Stimulated activated effector memory CD8-positive, alpha-beta T cell treated with anti-CD3 and anti-CD28 coated beads, Interleukin-12 subunit alpha, Interleukin-12 subunit beta, amount 100 ng/mL, for 72 hours (primary cell): ENCODE results near the gene INSR.
"Not testable (repeated sequence)": the region's sequence is repeated elsewhere in the genome, so short reads cannot be mapped to it uniquely, and the experiment has no call there.

Experiments
- ATAC-seq: fragments of 150-1000 bp; cut with Tn5 transposase; 2 replicates; pipeline ENCODE4 v1.10.0; 2021
- DNase-seq, 2 donors: peaks; one replicate each; pipeline ENCODE4 v3.0.0; 2021 to 2022; ENCODE audit warnings: low spot score in 2 of 2
- H3K27ac Mint-ChIP-seq: one replicate; pipeline ENCODE4 v1.8.0; 2022; ENCODE audit warnings: mild to moderate bottlenecking, mixed read lengths
- H3K36me3 Mint-ChIP-seq: one replicate; pipeline ENCODE4 v1.8.0; 2022; ENCODE audit warnings: mild to moderate bottlenecking, mixed read lengths
- H3K4me1 Mint-ChIP-seq: one replicate; pipeline ENCODE4 v1.8.0; 2022; ENCODE audit warnings: mixed read lengths
- H3K4me3 Mint-ChIP-seq: one replicate; pipeline ENCODE4 v1.8.0; 2022; ENCODE audit warnings: mild to moderate bottlenecking, mixed read lengths
- H3K9me3 Mint-ChIP-seq: one replicate; pipeline ENCODE4 v1.8.0; 2022; ENCODE audit warnings: mixed read lengths

Gene INSR

GRCh38 chr19:7069042-7069903, 224.9 kb downstream of the INSR start, which contains the start of gene ZNF557:
Gene ZNF557, plus strand, starts transcription at chr19:7069703. Its CDS starts 5,372 bp downstream, at chr19:7075075.
- H3K9me3 Mint-ChIP-seq = peaks cover 2% of the 10 kb centered on the region
- H3K36me3 Mint-ChIP-seq = peaks cover 48% of the 10 kb centered on the region

GRCh38 chr19:7068599-7068998, 225.6 kb downstream of the INSR start:
- H3K4me3 Mint-ChIP-seq = peak overlapping the region; percentile 95
- peaks cover 41% of the 10 kb centered on the region for H3K36me3 Mint-ChIP-seq
- peaks cover 20% of the 10 kb centered on the region for H3K4me1 Mint-ChIP-seq
- H3K27ac Mint-ChIP-seq = peak overlapping the region; percentile 93
- ATAC-seq (no peak), DNase-seq (no peak)
- H3K9me3 Mint-ChIP-seq = peaks cover 2% of the 10 kb centered on the region

More at GRCh38 chr19:7069042-7069903, 224.9 kb downstream of the INSR start, which contains the start of gene ZNF557:
- DNase-seq (peak; percentile 92 to 99), ATAC-seq (peak; percentile 94)
- peak within 1 kb of the TSS; percentile 93 for H3K27ac Mint-ChIP-seq
- peaks cover 20% of the 10 kb centered on the region for H3K4me1 Mint-ChIP-seq
- peak within 1 kb of the TSS; percentile 95 for H3K4me3 Mint-ChIP-seq

GRCh38 chr19:7067716-7068115, 226.5 kb downstream of the INSR start:
- DNase-seq (no peak), ATAC-seq (no peak)
- Mint-ChIP-seq H3K4me1 (peaks cover 18% of the 10 kb centered on the region), H3K4me3 (no peak overlapping the region), H3K27ac (no peak overlapping the region), H3K36me3 (peaks cover 32% of the 10 kb centered on the region), H3K9me3 (peaks cover 2% of the 10 kb centered on the region)

DNA sequence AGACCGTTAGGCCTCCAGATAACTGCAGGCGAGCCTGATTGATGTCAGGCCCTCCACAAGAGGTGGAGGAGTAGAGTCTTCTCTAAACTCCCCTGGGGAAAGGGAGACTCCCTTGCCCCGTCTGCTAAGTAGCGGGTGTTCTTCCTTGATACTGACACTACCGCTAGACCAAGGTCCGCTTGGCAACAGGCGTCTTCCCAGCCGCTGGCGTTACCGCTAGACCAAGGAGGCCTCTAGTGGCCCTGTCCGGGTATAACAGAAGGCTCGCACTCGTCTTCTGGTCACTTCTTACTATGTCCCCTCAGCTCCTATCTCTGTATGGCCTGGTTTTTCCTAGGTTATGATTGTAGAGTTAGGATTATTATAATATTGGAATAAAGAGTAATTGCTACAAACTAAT, 227.1 kb downstream of the INSR start:
- peaks cover 12% of the 10 kb centered on the region for H3K4me1 Mint-ChIP-seq
- DNase-seq = peak in 1 of 2 donors; percentile 51
- H3K27ac Mint-ChIP-seq, H3K9me3 Mint-ChIP-seq, H3K4me3 Mint-ChIP-seq, ATAC-seq: not testable (repeated sequence)
- H3K36me3 Mint-ChIP-seq = peaks cover 26% of the 10 kb centered on the region

- H3K4me1 Mint-ChIP-seq = peaks cover 6% of the 10 kb centered on the region
- H3K4me3 Mint-ChIP-seq = no peak overlapping the region
- peaks cover 2% of the 10 kb centered on the region for H3K9me3 Mint-ChIP-seq
- H3K27ac Mint-ChIP-seq = no peak overlapping the region
- peak; percentile 49 for ATAC-seq
- H3K36me3 Mint-ChIP-seq = no peaks in the 10 kb centered on the region
- peak in 1 of 2 donors; percentile 52 for DNase-seq
Measured at GRCh38 chr19:7063764-7064418, 230.3 kb downstream of the INSR start.

- no peak overlapping the region for H3K27ac Mint-ChIP-seq
- ATAC-seq (no peak), DNase-seq (peak in 1 of 2 donors; percentile 48)
- peaks cover 2% of the 10 kb centered on the region for H3K9me3 Mint-ChIP-seq
- peaks cover under 1% of the 10 kb centered on the region for H3K4me1 Mint-ChIP-seq
- H3K4me3 Mint-ChIP-seq = no peak overlapping the region
- H3K36me3 Mint-ChIP-seq = no peaks in the 10 kb centered on the region
Measured at GRCh38 chr19:7063339-7063738, 230.9 kb downstream of the INSR start.
